GM23338 (cell line): Measurements from ENCODE around the gene TMEM163. TPM values are rescaled to one million over a fixed set of nuclear protein-coding genes. Genes with fewer than 3 reads are reported as not detected.

ENCODE experiments used
- ATAC-seq: fragments of 200-7000 bp; cut with Tn5 transposase; 3 replicates; pipeline ENCODE4 v1.9.1; 2020
- DNase-seq: peaks from one replicate; pipeline ENCODE4 v3.0.0-alpha.2; 2015; ENCODE audit warnings: low spot score
- H2AFZ ChIP-seq: fragments of 200-600 bp; sonication (generic); 2 replicates; pipeline ENCODE4 v1.8.0; 2016; ENCODE audit warnings: antibody characterized with exemption, mild to moderate bottlenecking, moderate library complexity
- H3F3A ChIP-seq: fragments of 200-600 bp; sonication (generic); replicated peaks from 2 replicates; pipeline ENCODE4 v1.8.0; 2017; ENCODE audit warnings: antibody characterized with exemption, mixed run types, low read depth
- H3K27ac ChIP-seq: fragments of 200-600 bp; sonication (generic); 2 replicates; pipeline ENCODE4 v1.6.1; 2016; ENCODE audit warnings: low read depth
- H3K27me3 ChIP-seq: fragments of 200-600 bp; sonication (generic); 2 replicates; pipeline ENCODE4 v1.8.0; 2016; ENCODE audit warnings: mild to moderate bottlenecking, mixed run types, moderate library complexity; ENCODE audit not compliant: insufficient read depth
- H3K36me3 ChIP-seq: fragments of 200-600 bp; sonication (generic); 2 replicates; pipeline ENCODE4 v1.8.0; 2016; ENCODE audit warnings: mild to moderate bottlenecking; ENCODE audit not compliant: insufficient read depth
- H3K4me1 ChIP-seq: fragments of 200-600 bp; sonication (generic); 2 replicates; pipeline ENCODE4 v1.8.0; 2016; ENCODE audit warnings: mild to moderate bottlenecking, moderate library complexity; ENCODE audit not compliant: insufficient read depth
- H3K4me2 ChIP-seq: fragments of 200-600 bp; sonication (generic); 2 replicates; pipeline ENCODE4 v1.7.1; 2017; ENCODE audit warnings: mixed run types
- H3K4me3 ChIP-seq: fragments of 200-600 bp; sonication (generic); 2 replicates; pipeline ENCODE4 v1.6.1; 2016; ENCODE audit warnings: mixed run types
- H3K79me2 ChIP-seq: fragments of 200-600 bp; sonication (generic); replicated peaks from 2 replicates; pipeline ENCODE4 v1.8.0; 2017; ENCODE audit warnings: mild to moderate bottlenecking; ENCODE audit not compliant: insufficient read depth
- H3K9me2 ChIP-seq: fragments of 200-600 bp; sonication (generic); 2 replicates; pipeline ENCODE4 v1.8.0; 2017; ENCODE audit not compliant: insufficient read depth
- H4K20me1 ChIP-seq: fragments of 200-600 bp; sonication (generic); replicated peaks from 2 replicates; pipeline ENCODE4 v1.8.0; 2017; ENCODE audit warnings: mild to moderate bottlenecking; ENCODE audit not compliant: insufficient read depth
- H3K27ac Mint-ChIP-seq: 2 replicates; pipeline ENCODE4 v1.8.0; 2020; ENCODE audit warnings: inconsistent platforms, mild to moderate bottlenecking, moderate library complexity, mixed read lengths
- H3K27me3 Mint-ChIP-seq: 3 replicates; pipeline ENCODE4 v1.8.0; 2022; ENCODE audit warnings: low read depth, mild to moderate bottlenecking, moderate library complexity, mixed read lengths, inconsistent platforms; ENCODE audit not compliant: insufficient read depth, poor library complexity
- H3K36me3 Mint-ChIP-seq: 3 replicates; pipeline ENCODE4 v1.8.0; 2021; ENCODE audit warnings: low read depth, mild to moderate bottlenecking, inconsistent platforms, moderate library complexity, mixed read lengths
- H3K4me1 Mint-ChIP-seq: 3 replicates; pipeline ENCODE4 v1.8.0; 2020; ENCODE audit warnings: mild to moderate bottlenecking, inconsistent platforms, mixed read lengths
- H3K4me3 Mint-ChIP-seq: 3 replicates; pipeline ENCODE4 v1.8.0; 2021; ENCODE audit warnings: moderate library complexity, mild to moderate bottlenecking, inconsistent platforms, mixed read lengths
- H3K9me3 Mint-ChIP-seq: 3 replicates; pipeline ENCODE4 v1.8.0; 2020; ENCODE audit warnings: moderate library complexity, mild to moderate bottlenecking, inconsistent platforms, mixed read lengths
- CREB1 ChIP-seq: fragments of 250-450 bp; sonication (Bioruptor Pico); IDR thresholded peaks from 2 replicates; pipeline ENCODE4 v1.5.0; 2020; ENCODE audit warnings: low read depth, mild to moderate bottlenecking, moderate library complexity
- CTCF ChIP-seq, 2 experiments: fragments of 200-600 bp in 1 of 2; sonication (generic) in 1 of 2; conservative IDR thresholded peaks; 2 replicates each; pipeline versions ENCODE4 v1.5.1 to v1.6.1; 2016 to 2017; ENCODE audit warnings: antibody characterized with exemption in 2 of 2, low read depth in 2 of 2, mild to moderate bottlenecking in 2 of 2, moderate library complexity in 1 of 2
- EZH2 ChIP-seq: fragments of 200-600 bp; sonication (generic); IDR thresholded peaks from one replicate; pipeline ENCODE4 v1.8.0; 2017; ENCODE audit warnings: antibody characterized with exemption, mild to moderate bottlenecking, low read depth; ENCODE audit not compliant: unreplicated experiment
- EZH2phosphoT487 ChIP-seq: fragments of 200-600 bp; sonication (generic); IDR thresholded peaks from one replicate; pipeline ENCODE4 v1.8.1; 2018; ENCODE audit warnings: antibody characterized with exemption; ENCODE audit not compliant: unreplicated experiment
- JUNB ChIP-seq: IDR thresholded peaks from one replicate; pipeline ENCODE4 v1.6.1; 2016; ENCODE audit warnings: antibody characterized with exemption; ENCODE audit not compliant: unreplicated experiment
- NANOG ChIP-seq: IDR thresholded peaks from 2 replicates; pipeline ENCODE4 v1.6.1; 2016; ENCODE audit warnings: antibody characterized with exemption, borderline replicate concordance
- POLR2AphosphoS5 ChIP-seq: IDR thresholded peaks from 2 replicates; pipeline ENCODE4 v1.6.1; 2016; ENCODE audit warnings: antibody characterized with exemption, low read depth
- REST ChIP-seq: IDR thresholded peaks from one replicate; pipeline ENCODE4 v1.6.1; 2018; ENCODE audit warnings: antibody characterized with exemption; ENCODE audit not compliant: unreplicated experiment
- STAT1 ChIP-seq: IDR thresholded peaks from one replicate; pipeline ENCODE4 v1.6.1; 2016; ENCODE audit warnings: antibody characterized with exemption; ENCODE audit not compliant: unreplicated experiment
- ZNF114 ChIP-seq: fragments of 250-450 bp; sonication (Bioruptor Pico); IDR thresholded peaks from 2 replicates; pipeline ENCODE4 v1.5.0; 2020; ENCODE audit warnings: mild to moderate bottlenecking, moderate library complexity
- ZNF331 ChIP-seq: fragments of 250-450 bp; sonication (Bioruptor Pico); IDR thresholded peaks from 2 replicates; pipeline ENCODE4 v1.5.0; 2020; ENCODE audit warnings: low read depth, mild to moderate bottlenecking, moderate library complexity
- ZNF462 ChIP-seq: fragments of 250-450 bp; sonication (Bioruptor Pico); IDR thresholded peaks from 2 replicates; pipeline ENCODE4 v1.5.0; 2020; ENCODE audit warnings: mild to moderate bottlenecking, moderate library complexity
- polyA plus RNA-seq: library from polyadenylated mRNA; unstranded; fragments of >200 nt; fragmentation: Nextera tagmentation; extraction: Ambion mirVana; gene quantifications from 2 replicates; pipeline ENCODE4 v1.2.1, GENCODE V29; 2016
- total RNA-seq: library from RNA; depleted of rRNA; stranded (reverse); fragments of >200 nt; shearing (Covaris generic); gene quantifications from 2 replicates; pipeline ENCODE4 v1.2.3, GENCODE V29; 2014
- TF ChIP-seq, protein P1 (sequence below): IDR thresholded peaks from 2 replicates; pipeline ENCODE4 v1.6.1; 2016; ENCODE audit warnings: antibody characterized with exemption

TMEM163 gene
- total and polyA plus RNA-seq, 2 experiments from 2014 or later: 1.1 to 1.8 TPM

DNA sequence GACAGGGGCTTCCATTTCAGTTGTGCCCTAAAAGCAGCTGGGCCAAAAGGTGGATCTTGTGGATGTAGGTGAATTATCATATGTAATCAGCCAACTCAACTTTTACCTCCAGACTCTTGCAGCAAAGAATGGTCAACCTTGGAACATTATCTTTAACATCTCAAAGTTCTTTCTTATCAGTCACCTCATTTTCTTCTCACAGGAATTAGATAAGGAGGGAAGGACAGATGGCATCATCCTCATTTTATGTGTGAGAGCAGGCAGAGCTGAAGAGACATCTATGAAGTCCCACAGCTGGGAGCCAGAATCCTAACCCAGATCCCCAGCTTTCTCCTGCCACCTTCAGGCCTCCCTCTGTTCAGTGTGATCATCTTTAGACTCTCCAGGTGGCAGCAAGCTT lies 282.9 kb downstream of the TMEM163 start:
- Histone ChIP-seq H3K27me3 (peaks cover 24% of the 10 kb centered on the region), H3F3A (no peaks in the 10 kb centered on the region), H3K36me3 (no peaks in the 10 kb centered on the region), H3K4me3 (no peak overlapping the region), H3K4me1 (peaks cover 10% of the 10 kb centered on the region), H3K27ac (no peak overlapping the region), H3K79me2 (no peaks in the 10 kb centered on the region), H3K9me2 (no peaks in the 10 kb centered on the region), H4K20me1 (peaks cover 12% of the 10 kb centered on the region), H3K4me2 (no peak overlapping the region), H2AFZ (no peak overlapping the region)
- no peaks in the 10 kb centered on the region for H3K9me3 Mint-ChIP-seq
- no peak for TF ChIP-seq POLR2AphosphoS5
- TF ChIP-seq, protein P1, sequence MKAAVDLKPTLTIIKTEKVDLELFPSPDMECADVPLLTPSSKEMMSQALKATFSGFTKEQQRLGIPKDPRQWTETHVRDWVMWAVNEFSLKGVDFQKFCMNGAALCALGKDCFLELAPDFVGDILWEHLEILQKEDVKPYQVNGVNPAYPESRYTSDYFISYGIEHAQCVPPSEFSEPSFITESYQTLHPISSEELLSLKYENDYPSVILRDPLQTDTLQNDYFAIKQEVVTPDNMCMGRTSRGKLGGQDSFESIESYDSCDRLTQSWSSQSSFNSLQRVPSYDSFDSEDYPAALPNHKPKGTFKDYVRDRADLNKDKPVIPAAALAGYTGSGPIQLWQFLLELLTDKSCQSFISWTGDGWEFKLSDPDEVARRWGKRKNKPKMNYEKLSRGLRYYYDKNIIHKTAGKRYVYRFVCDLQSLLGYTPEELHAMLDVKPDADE: no peak
- TF ChIP-seq ZNF462 (CRISPR knock-in tag): no peak
- TF ChIP-seq ZNF331: no peak
- no peak for TF ChIP-seq REST
- TF ChIP-seq STAT1: no peak
- TF ChIP-seq CREB1 (CRISPR knock-in tag): no peak
- TF ChIP-seq EZH2: no peak
- TF ChIP-seq ZNF114: no peak
- no peak for TF ChIP-seq EZH2phosphoT487
- no peak for TF ChIP-seq JUNB
- no peak for TF ChIP-seq CTCF (conservative IDR thresholded peaks at IDR 0.05; ENCODE audit: low read depth in 2 of 2)
- TF ChIP-seq NANOG: no peak
- DNase-seq (no peak), ATAC-seq (no peak)
- H3K27me3 Mint-ChIP-seq: peaks cover 2% of the 10 kb centered on the region
- H3K36me3 Mint-ChIP-seq: no peaks in the 10 kb centered on the region; the same call in 1 of the 3 replicates
- no peak overlapping the region for H3K27ac Mint-ChIP-seq
- peaks cover 14% of the 10 kb centered on the region for H3K4me1 Mint-ChIP-seq
- no peak overlapping the region for H3K4me3 Mint-ChIP-seq
